Panc1 (cell line): ENCODE measurements around the gene ZNF584. TPM values are rescaled to one million over a fixed set of nuclear protein-coding genes. Genes with fewer than 3 reads are reported as not detected.

Experiments used
- ATAC-seq: fragments of 200-7000 bp; cut with Tn5 transposase; 2 replicates; pipeline ENCODE4 v1.9.1; 2020; ENCODE audit warnings: mild to moderate bottlenecking, moderate library complexity
- BruUV-seq: library from RNA; stranded (reverse); fragments of 400-500 nt; replicated peaks from 2 replicates; lab custom pipeline; 2021; lab: Mats Ljungman, UMichigan
- CTCF ChIA-PET: fragments of 300-600 bp; sonication (Branson Sonifier 250); formaldehyde crosslinking; loops from one replicate; lab custom pipeline; 2022; ENCODE audit warnings: antibody characterized with exemption; lab: Charles Lee
- POLR2A ChIA-PET: fragments of 300-600 bp; sonication (Branson Sonifier 250); formaldehyde crosslinking; loops from one replicate; lab custom pipeline; 2022; ENCODE audit warnings: antibody characterized with exemption; lab: Charles Lee
- DNase-seq: peaks from one replicate; pipeline ENCODE4 v3.0.0-alpha.2; 2010; ENCODE audit warnings: low read depth, low spot score
- H3K27ac ChIP-seq: 2 replicates; pipeline ENCODE4 v1.5.1; 2011; ENCODE audit warnings: mild to moderate bottlenecking, low read length, inconsistent platforms
- H3K27me3 ChIP-seq: fragments of 200-500 bp; sonication (Bioruptor generic); 2 replicates; pipeline ENCODE4 v1.6.0; 2014; ENCODE audit warnings: low read length, inconsistent platforms; ENCODE audit not compliant: control insufficient read depth, insufficient read depth
- H3K36me3 ChIP-seq: fragments of 200-500 bp; sonication (Bioruptor generic); 2 replicates; pipeline ENCODE4 v1.5.1; 2014; ENCODE audit warnings: inconsistent platforms, mild to moderate bottlenecking, low read length, moderate library complexity; ENCODE audit not compliant: control insufficient read depth, insufficient read depth
- H3K4me1 ChIP-seq: 2 replicates; pipeline ENCODE4 v1.5.1; 2011; ENCODE audit warnings: inconsistent platforms, mild to moderate bottlenecking, low read length, moderate library complexity; ENCODE audit not compliant: control insufficient read depth, insufficient read depth
- H3K4me3 ChIP-seq, 2 experiments: 2 replicates each; pipeline ENCODE4 v1.5.1; 2011 to 2012; ENCODE audit warnings: low read depth in 2 of 2, low read length in 2 of 2, mild to moderate bottlenecking in 2 of 2, inconsistent platforms in 1 of 2, moderate library complexity in 1 of 2
- H3K9me3 ChIP-seq: fragments of 200-500 bp; sonication (Bioruptor generic); 2 replicates; pipeline ENCODE4 v1.5.1; 2014; ENCODE audit warnings: low read depth, mild to moderate bottlenecking, inconsistent platforms, low read length, moderate library complexity; ENCODE audit not compliant: control insufficient read depth, insufficient read depth
- CTCF ChIP-seq: fragments of 450-650 bp; IDR thresholded peaks from 2 replicates; pipeline ENCODE4 v1.5.1; 2017; ENCODE audit warnings: mild to moderate bottlenecking
- POLR2AphosphoS5 ChIP-seq: IDR thresholded peaks from 2 replicates; pipeline ENCODE4 v1.6.1; 2012; ENCODE audit warnings: mild to moderate bottlenecking, low read depth, low read length, moderate library complexity
- REST ChIP-seq, 2 experiments: IDR thresholded peaks; 2 replicates each; pipeline ENCODE4 v1.6.1; 2011 to 2012; ENCODE audit warnings: low read depth in 2 of 2, control low read depth in 1 of 2, low read length in 1 of 2, mild to moderate bottlenecking in 1 of 2, moderate library complexity in 1 of 2; ENCODE audit not compliant: insufficient read depth in 1 of 2
- SIN3A ChIP-seq: IDR thresholded peaks from 2 replicates; pipeline ENCODE4 v1.6.1; 2012; ENCODE audit warnings: low read depth, mild to moderate bottlenecking, low read length, moderate library complexity, borderline replicate concordance; ENCODE audit not compliant: insufficient read depth
- TCF7L2 ChIP-seq: IDR thresholded peaks from 2 replicates; pipeline ENCODE4 v1.6.1; 2011; ENCODE audit warnings: mild to moderate bottlenecking, low read depth, low read length, inconsistent platforms
- in situ Hi-C: cut with HindIII; loops from 2 replicates; pipeline ENCODE4 v1.10.0; 2016; ENCODE audit warnings: low sequenced_read_pairs, low pct_unique_long_range_greater_than_20kb
- intact Hi-C: fragments of 100-400 bp; cut with micrococcal nuclease; formaldehyde crosslinking; loops from one replicate; pipeline ENCODE4 v1.10.0; 2022; ENCODE audit not compliant: unreplicated experiment
- total RNA-seq: library from RNA; stranded (reverse); gene quantifications from one replicate; pipeline ENCODE4 v1.2.1, GENCODE V29; 2021; ENCODE audit not compliant: unreplicated experiment

The ZNF584 gene
- total RNA-seq, 1 experiment from 2014 or later: 29.0 TPM

GRCh38 chr19:58386576-58387337 lies 21.7 kb upstream of the ZNF584 start, which contains the start of gene RPS5:
Gene RPS5 (plus strand): TSS chr19:58387269. CDS start chr19:58388138, 869 bp downstream.
- intact Hi-C loops (loop anchor here (5.0 kb wide), 1 partner anchor 59 kb away; the partner anchor contains the start of gene ZSCAN22), in situ Hi-C loops (no loop called here)
- DNase-seq: peak; percentile 95
- Histone ChIP-seq H3K27ac (peak within 1 kb of the TSS; percentile 99), H3K4me3 (peak within 1 kb of the TSS; percentile 97 to 98), H3K27me3 (no peaks in the 10 kb centered on the region), H3K36me3 (peaks cover 25% of the 10 kb centered on the region), H3K4me1 (peaks cover 39% of the 10 kb centered on the region), H3K9me3 (no peaks in the 10 kb centered on the region)
- TSS peak; percentile 94 for BruUV-seq
- TF ChIP-seq POLR2AphosphoS5 (peak; percentile 99), TCF7L2 (peak; percentile 81), CTCF (no peak), REST (IDR thresholded peaks at IDR 0.05; ENCODE audit: insufficient read depth in 1 of 2, low read depth in 2 of 2, low read length in 1 of 2) (0 out of 4 replicates have a peak, but pooled peaks of 1 of the 2 experiments have one; percentile 61), SIN3A (peak; percentile 89)
- CTCF ChIA-PET: no interaction called here
- POLR2A ChIA-PET: interaction anchor here (1.6 kb wide), 1 partner anchor 23 kb away, joined by 6 read pairs; no protein-coding TSS in a partner anchor
- ATAC-seq: peak; percentile 94

- CTCF ChIA-PET: no interaction called here
- POLR2A ChIA-PET: no interaction called here
- ATAC-seq (0 out of 2 replicates have a peak, but pooled peaks have one; percentile 1), DNase-seq (no peak)
- Histone ChIP-seq H3K4me3 (peak overlapping the region; percentile 97 to 98), H3K9me3 (no peaks in the 10 kb centered on the region), H3K36me3 (peaks cover 27% of the 10 kb centered on the region), H3K27me3 (no peaks in the 10 kb centered on the region), H3K27ac (peak overlapping the region; percentile 99), H3K4me1 (peaks cover 33% of the 10 kb centered on the region)
- TF ChIP-seq CTCF: no peak
- no peak for TF ChIP-seq TCF7L2
- no peak for TF ChIP-seq REST (IDR thresholded peaks at IDR 0.05; ENCODE audit: insufficient read depth in 1 of 2, low read depth in 2 of 2, low read length in 1 of 2)
- TF ChIP-seq POLR2AphosphoS5: peak; percentile 16
- TF ChIP-seq SIN3A: 0 out of 2 replicates have a peak, but pooled peaks have one; percentile 48
- intact Hi-C loops: loop anchor here (5.0 kb wide), 1 partner anchor 60 kb away; the partner anchor contains the start of gene ZSCAN22
- BruUV-seq: no TSS peak
- in situ Hi-C loops: no loop called here
These were observed 20.9 kb upstream of the ZNF584 start for GRCh38 chr19:58387338-58388174.
